Effector memory CD4-positive, alpha-beta T cell (primary cell): Measurements from ENCODE around the gene PRDX4.

Experiments
- DNase-seq, 3 donors: peaks; one replicate each; pipeline ENCODE4 v3.0.0-alpha.2; 2020
- H3K27ac ChIP-seq: 2 replicates; pipeline ENCODE4 v1.7.0; 2013; ENCODE audit warnings: mild to moderate bottlenecking, low read length, moderate library complexity; ENCODE audit not compliant: insufficient read depth, poor library complexity, severe bottlenecking
- H3K27me3 ChIP-seq: replicated peaks from 2 replicates; pipeline ENCODE4 v1.7.0; 2013; ENCODE audit warnings: mild to moderate bottlenecking, low read length; ENCODE audit not compliant: insufficient read depth, control insufficient read depth, poor library complexity, severe bottlenecking
- H3K36me3 ChIP-seq: 2 replicates; pipeline ENCODE4 v1.7.0; 2013; ENCODE audit warnings: mild to moderate bottlenecking, low read length, moderate library complexity; ENCODE audit not compliant: control insufficient read depth, insufficient read depth
- H3K4me1 ChIP-seq: 2 replicates; pipeline ENCODE4 v1.7.0; 2013; ENCODE audit warnings: low read length, mild to moderate bottlenecking; ENCODE audit not compliant: control insufficient read depth, insufficient read depth, poor library complexity, severe bottlenecking
- H3K4me3 ChIP-seq: 2 replicates; pipeline ENCODE4 v1.7.0; 2013; ENCODE audit warnings: low read length, low read depth, mild to moderate bottlenecking; ENCODE audit not compliant: insufficient read depth, poor library complexity, severe bottlenecking
- H3K9me3 ChIP-seq: 2 replicates; pipeline ENCODE4 v1.7.0; 2013; ENCODE audit warnings: mild to moderate bottlenecking, low read length, moderate library complexity; ENCODE audit not compliant: control insufficient read depth

The PRDX4 gene

GRCh38 chrX:23720117-23720677 is 52.9 kb downstream of the PRDX4 start:
- no peak overlapping the region for H3K4me3 ChIP-seq
- no peak for DNase-seq
- H3K27ac ChIP-seq, result no peak overlapping the region
- no peaks in the 10 kb centered on the region for H3K4me1 ChIP-seq
- no peaks in the 10 kb centered on the region for H3K27me3 ChIP-seq
- H3K36me3 ChIP-seq, result peaks cover 8% of the 10 kb centered on the region
- H3K9me3 ChIP-seq, result no peaks in the 10 kb centered on the region

- H3K4me3 ChIP-seq, result no peak overlapping the region
- H3K36me3 ChIP-seq, result peaks cover 11% of the 10 kb centered on the region
- no peaks in the 10 kb centered on the region for H3K9me3 ChIP-seq
- H3K27me3 ChIP-seq, result no peaks in the 10 kb centered on the region
- H3K4me1 ChIP-seq, result no peaks in the 10 kb centered on the region
- DNase-seq, result no peak
- H3K27ac ChIP-seq, result no peak overlapping the region
Observed at GRCh38 chrX:23726191-23726590, 58.9 kb downstream of the PRDX4 start.

GRCh38 chrX:23727206-23727605 is 59.9 kb downstream of the PRDX4 start:
- Histone ChIP-seq H3K4me1 (no peaks in the 10 kb centered on the region), H3K27ac (no peak overlapping the region), H3K27me3 (no peaks in the 10 kb centered on the region), H3K9me3 (no peaks in the 10 kb centered on the region), H3K36me3 (peaks cover 11% of the 10 kb centered on the region), H3K4me3 (no peak overlapping the region)
- DNase-seq, result no peak

GRCh38 chrX:23729214-23729613 is 61.9 kb downstream of the PRDX4 start:
- Histone ChIP-seq H3K4me3 (no peak overlapping the region), H3K27me3 (no peaks in the 10 kb centered on the region), H3K4me1 (no peaks in the 10 kb centered on the region), H3K9me3 (no peaks in the 10 kb centered on the region), H3K36me3 (peaks cover 5% of the 10 kb centered on the region), H3K27ac (no peak overlapping the region)
- DNase-seq, result no peak

GRCh38 chrX:23731951-23732350 is 64.7 kb downstream of the PRDX4 start:
- H3K4me3 ChIP-seq, result no peak overlapping the region
- H3K9me3 ChIP-seq, result no peaks in the 10 kb centered on the region
- DNase-seq, result no peak
- no peaks in the 10 kb centered on the region for H3K27me3 ChIP-seq
- no peaks in the 10 kb centered on the region for H3K4me1 ChIP-seq
- H3K36me3 ChIP-seq, result peaks cover 5% of the 10 kb centered on the region
- no peak overlapping the region for H3K27ac ChIP-seq

GRCh38 chrX:23732704-23733103 is 65.4 kb downstream of the PRDX4 start:
- Histone ChIP-seq H3K4me3 (no peak overlapping the region), H3K27ac (no peak overlapping the region), H3K9me3 (no peaks in the 10 kb centered on the region), H3K27me3 (no peaks in the 10 kb centered on the region), H3K36me3 (peaks cover 5% of the 10 kb centered on the region), H3K4me1 (no peaks in the 10 kb centered on the region)
- DNase-seq, result no peak
